GM18502 (cell line): ENCODE data around the gene FAM83D.

Experiments used
- ATAC-seq: cut with Tn5 transposase; IDR thresholded peaks from one replicate; pipeline ENCODE4 v1.9.1; 2021; ENCODE audit warnings: mild to moderate bottlenecking; ENCODE audit not compliant: unreplicated experiment, poor library complexity

Gene FAM83D

DNA sequence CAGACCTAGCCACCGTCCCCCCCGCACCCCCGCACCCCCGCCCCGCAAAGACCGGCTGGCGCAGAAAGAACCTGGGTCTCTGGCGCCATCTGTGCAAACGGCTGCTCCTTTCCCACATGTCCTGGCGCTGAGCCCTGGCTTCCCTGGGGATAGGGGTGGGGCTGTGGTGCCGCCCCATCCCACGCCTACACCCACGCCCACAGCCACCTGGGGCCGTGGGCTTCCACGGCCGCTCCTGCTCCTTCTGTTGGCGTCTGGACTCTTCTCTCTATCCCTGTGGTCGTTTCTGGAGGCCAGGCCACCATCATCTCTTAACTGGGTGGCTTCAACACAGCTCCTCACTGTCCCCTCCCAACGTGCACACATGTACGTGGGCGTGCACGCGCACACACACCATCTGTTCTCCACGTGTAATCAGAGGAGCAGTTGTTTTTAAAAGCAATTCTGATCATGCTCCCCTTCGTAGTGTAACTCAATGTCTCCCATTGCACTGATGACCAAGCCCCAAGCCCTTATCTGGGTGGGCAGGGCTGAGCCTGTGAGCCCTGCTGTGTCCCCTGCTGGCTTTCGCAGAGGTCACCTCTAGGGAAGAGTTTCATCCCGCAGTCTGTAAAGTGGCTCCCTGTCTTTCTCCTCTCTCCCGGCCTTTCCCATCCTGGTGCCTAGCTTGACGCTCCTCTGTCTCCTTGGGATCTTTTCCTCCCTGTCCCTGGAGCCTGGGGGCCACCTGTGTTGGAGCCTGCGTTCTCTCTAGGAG is 31.9 kb upstream of the FAM83D start:
- ATAC-seq: no peak

DNA sequence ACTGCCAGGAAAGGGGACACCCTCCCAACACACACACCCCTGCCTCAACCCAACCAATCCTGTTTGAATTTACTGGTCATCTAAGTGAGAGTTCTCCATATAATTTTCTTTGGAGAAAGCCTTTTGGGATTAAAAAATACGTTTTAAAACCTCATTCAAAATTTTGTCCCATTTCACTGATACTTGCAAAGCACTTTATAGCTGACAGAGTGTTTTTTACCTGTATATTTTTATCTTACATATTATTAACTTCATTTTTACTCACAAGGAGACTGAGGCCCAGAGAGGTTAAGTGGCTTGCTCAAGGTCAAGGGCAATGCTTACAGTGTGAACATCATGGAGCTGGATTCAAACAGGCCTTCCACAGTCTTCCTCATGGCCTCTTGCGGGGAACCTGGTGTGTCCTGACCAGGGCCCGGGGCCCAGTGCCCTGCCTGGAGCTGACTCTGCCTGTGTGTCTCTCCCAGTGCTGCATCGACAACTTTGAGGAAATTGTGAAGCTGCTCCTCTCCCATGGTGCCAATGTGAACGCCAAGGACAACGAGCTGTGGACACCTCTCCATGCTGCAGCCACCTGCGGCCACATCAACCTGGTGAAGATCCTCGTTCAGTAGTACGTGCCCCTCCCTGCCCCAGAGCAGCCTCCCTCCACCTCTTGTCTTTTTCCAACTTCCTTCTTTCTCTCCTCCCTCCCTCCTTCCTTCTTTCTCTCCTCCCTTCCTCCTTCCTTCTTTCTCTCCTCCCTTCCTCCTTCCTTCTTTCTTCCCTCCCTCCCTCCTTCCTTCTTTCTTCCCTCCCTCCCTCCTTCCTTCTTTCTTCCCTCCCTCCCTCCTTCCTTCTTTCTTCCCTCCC is 30.9 kb upstream of the FAM83D start:
- no peak for ATAC-seq

DNA sequence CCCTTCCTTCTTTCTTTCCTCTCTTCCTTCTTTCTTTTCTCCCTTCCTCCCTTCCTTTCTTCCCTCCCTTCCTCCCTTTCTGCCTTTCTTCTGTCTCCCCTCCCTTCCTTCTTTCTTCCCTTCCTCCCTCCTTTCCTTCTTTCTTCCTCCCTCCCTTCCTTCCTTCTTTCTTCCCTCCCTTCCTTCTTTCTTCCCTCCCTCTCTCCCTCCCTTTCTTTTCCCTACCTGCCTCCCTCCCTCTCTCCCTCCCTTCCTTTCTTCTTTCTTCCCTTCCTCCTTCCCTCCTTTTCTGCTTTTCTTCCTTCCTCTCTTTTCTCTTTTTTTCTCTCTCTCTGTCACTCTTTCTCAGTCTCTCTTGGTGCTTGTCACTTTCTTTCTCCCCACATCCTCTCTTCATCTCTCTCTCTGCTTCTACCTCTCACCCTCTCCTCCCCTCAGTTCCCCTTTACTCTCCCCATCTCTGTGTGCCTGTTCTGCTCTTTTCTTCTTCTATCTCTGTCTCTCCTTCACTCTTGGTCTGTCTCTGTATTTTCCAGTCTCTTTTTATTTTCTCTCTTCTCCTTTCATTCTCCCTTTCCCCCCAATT is 30.1 kb upstream of the FAM83D start:
- no peak for ATAC-seq

DNA sequence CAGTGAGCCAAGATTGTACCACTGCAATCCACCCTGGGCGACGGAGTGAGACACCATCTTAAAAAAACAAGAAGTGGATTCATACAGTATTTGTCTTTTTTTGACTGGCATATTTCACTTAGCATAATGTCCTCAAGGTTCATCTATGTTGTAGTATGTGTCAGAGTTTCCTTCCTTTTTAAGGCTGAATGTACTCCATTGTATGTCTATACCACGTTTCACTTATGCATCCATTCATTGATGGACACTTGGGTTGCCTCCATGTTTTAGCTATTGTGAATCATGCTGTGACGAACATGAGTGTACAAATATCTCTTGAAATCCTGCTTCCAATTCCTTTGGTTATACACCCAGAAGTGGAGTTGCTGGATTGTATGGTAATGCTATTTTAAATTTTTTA is 28.9 kb upstream of the FAM83D start:
- no peak for ATAC-seq

DNA sequence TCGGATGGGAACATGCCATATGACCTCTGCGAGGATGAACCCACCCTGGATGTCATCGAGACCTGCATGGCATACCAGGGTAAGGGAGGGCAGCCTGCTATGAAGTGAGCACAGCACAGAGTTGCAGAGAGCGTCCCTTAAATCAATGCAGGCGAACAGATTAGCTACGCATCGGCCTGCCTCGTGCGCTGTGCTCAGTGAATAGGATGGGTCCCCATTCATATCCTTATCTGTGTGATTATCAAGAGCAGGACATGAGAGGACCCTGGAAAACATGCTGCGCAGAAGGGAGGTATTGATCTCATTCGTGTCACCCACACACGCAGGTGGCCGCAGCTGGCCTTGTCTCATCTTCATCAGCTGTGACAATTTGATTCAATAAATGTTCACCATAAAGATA is 25.6 kb upstream of the FAM83D start:
- ATAC-seq: no peak

DNA sequence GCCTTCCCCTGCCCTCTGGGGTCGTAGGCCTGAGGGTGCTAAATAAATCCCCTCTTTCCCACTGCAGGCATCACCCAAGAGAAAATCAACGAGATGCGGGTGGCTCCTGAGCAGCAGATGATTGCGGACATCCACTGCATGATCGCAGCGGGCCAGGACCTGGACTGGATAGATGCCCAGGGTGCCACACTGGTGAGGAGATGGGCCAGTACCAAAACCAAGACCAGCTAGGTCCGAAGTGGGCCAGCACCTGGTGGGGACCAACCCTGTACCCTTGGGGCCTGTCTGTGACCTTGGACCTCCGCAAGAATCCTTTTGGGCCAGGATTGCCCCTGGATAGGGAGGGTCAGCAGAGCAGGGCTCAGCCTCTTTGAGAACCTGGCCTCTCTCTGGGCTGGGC is 23.6 kb upstream of the FAM83D start:
- no peak for ATAC-seq

DNA sequence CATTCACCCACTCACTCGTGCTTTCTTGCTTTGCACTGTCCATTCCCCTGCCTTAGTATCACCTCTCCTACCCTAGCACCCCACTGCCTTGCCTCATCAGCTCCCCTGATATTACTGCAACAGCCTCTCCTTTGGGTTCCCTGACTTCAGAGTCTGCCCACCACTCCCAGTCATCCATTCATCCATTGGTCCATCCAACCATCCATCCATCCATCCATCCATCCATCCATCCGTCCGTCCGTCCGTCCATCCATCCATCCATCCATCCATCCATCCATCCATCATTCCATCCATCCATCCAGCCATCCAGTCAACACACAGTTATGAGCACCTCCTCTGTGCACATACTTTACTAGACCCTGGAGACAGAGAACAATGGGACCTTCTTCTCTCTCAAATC is 22.9 kb upstream of the FAM83D start:
- no peak for ATAC-seq

DNA sequence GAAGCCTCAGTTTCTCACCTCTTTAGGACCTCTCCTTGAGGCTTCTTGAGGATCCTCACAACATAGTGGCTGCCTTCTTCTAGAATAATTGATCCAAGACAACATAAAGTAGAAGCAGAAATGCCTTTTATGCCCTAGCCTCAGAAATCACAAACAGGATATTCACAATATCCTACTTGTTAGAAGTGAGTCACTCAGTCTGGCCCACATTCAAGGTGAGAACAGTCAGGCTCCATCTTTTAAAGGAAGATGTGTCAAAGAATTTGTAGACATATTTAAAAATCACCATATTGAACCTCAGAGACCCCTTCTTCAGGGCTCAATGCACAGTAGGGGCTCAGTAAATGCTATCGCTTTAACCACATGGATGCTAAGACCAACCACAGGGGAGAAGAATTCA is 20.8 kb upstream of the FAM83D start:
- ATAC-seq: no peak

DNA sequence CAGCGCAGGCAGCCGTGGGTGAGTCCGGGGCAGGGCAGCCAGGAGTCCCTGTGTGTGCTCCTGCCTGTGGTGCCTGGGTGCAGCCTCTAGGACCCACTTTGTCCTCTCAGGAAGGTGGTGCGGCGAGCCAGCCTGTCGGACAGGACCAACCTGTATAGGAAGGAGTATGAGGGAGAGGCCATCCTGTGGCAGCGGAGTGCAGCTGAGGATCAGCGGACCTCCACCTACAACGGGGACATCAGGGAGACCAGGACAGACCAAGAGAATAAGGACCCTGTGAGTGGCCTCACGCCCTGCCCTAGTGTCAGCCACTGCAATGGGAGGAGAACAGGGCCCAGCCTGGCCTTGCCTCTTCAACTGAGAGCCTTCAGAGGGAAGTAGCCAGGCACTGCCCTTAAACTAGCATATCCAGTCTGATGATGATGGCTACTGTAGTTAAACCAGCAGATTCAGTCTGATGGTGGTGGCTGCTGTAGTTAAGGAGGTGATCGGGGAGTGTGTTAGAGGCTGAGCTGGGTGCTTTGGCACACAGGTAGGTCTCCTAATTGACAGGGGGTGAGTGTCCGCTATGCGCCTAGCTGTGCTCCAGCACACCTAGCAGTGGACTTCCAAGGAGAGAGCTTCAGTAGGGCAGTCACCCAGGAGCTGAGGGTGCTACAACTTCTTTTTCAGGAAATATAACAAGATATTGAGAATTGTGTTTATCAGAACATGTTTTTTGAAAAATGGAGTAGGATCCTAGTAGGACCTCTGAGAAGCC is 18.1 kb upstream of the FAM83D start:
- ATAC-seq: no peak

DNA sequence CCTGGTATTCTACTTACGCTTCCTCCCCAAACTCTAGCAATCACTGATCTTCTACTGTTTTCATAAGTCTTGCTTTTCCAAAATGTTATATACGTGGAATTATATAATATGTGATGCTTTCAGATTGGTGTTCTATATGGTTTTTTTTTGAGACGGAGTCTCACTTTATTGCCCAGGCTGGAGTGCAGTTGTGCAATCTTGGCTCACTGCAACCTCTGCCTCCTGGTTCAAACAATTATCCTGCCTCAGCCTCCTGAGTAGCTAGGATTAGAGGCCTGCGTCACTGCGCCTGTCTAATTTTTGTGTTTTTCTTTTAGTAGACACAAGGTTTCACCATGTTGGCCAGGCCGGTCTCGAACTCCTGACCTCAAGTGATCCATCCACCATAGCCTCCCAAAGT is 10.9 kb upstream of the FAM83D start:
- ATAC-seq: no peak

DNA sequence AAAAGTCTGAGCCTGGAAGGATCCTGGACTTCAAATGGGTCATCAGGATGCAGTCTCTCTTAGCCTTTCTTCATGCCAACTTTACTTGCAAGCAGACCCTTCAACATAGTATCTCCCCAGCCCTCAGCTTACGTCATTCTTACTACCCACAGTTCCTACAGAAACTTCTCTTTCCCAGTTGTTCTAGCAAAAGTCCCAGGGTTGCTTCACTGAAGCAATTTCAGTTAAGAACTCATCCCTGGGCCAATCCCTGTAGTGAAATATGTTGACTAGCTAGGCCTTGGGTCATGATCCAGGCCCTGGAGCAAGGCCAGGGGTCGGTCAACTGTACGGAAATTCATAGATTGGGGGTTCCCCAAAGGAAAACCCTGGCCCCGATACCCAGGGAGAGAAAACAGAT is 8.6 kb upstream of the FAM83D start:
- ATAC-seq: no peak

DNA sequence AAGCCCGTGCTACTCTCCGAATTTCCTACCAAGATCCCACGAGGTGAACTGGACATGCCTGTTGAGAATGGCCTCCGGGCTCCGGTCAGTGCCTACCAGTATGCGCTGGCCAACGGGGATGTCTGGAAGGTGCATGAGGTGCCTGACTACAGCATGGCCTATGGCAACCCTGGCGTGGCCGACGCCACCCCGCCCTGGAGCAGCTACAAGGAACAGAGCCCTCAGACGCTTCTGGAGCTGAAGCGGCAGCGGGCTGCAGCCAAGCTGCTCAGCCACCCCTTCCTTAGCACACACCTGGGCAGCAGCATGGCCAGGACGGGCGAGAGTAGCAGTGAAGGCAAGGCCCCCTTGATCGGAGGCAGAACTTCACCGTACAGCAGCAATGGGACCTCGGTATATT is 8.0 kb upstream of the FAM83D start:
- no peak for ATAC-seq

DNA sequence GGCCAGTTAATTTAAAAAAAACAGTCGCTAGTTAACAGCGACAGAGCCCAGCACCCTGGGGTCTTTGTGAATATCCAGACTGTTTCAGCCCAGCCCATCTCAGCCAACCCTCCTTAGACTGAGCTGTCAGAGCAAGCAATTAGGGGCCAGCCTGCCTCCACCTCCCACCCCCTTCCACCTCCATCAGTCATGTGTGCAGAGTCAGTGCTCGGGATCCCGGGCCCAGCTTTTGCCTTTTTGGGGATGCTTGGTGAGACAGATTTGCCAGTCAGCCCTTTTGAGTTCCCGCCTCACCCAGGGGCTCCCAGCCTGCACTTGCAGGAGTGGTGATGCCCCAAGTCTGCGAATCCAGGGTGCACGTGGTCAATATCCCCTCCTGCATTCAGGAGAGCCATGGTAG is 6.5 kb upstream of the FAM83D start:
- ATAC-seq: no peak

DNA sequence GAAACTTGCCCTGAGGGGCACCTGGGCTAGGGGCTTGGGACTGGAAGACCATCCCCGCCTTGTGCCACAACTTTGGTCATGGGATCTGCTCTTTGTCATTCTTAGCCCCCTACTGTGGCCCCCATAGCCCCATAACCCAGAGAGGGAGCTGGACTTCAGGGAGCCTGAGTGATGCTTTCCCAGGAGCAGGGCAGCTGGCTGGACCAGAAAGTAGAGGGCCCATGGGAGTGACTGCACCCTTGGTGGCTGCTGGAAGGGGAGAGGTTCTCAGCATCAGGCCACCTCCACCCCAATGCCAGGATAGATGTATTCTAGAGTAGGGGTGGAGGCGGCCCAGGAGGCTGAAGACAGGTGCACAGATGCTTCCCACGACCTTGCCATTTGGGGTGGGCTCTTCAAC is 5.8 kb upstream of the FAM83D start:
- no peak for ATAC-seq

DNA sequence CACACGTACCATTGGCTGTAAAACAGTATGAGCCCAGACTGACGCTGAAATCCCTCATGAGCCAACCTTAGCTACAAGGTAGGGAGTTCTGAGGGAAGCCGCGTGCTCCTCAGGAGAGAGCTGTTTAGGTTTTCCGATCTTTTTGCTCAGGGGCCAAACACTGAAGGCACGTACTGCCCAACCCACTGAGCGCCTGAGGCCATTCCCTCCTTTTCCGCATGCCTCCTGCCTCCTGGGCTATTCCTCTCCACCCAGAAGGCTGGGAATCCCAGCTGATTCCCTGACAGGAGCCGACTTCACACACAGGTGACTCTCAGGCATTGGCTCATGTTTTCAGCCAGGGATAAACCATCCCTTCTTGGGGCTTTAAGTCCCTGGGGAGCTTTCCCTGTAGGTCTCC is 5.4 kb upstream of the FAM83D start:
- ATAC-seq: no peak

DNA sequence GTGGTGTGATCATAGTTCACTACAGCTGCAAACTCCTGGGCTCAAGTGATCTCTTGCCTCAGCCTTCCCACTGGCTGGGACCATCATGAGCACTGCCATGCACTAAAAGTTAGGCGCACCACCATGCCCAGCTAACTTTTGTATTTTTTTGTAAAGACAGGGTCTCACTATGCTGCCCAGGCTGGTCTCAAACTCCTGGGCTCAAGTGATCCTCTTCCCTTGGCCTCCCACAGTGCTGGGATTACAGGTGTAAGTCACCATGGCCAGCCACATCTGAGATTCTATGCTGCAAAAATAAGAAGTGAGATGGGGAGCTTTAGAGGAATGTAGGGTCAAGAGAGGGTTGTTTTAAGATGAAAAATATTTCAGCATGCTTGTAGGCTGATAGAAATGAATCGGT is 1.5 kb upstream of the FAM83D start:
- ATAC-seq: no peak

DNA sequence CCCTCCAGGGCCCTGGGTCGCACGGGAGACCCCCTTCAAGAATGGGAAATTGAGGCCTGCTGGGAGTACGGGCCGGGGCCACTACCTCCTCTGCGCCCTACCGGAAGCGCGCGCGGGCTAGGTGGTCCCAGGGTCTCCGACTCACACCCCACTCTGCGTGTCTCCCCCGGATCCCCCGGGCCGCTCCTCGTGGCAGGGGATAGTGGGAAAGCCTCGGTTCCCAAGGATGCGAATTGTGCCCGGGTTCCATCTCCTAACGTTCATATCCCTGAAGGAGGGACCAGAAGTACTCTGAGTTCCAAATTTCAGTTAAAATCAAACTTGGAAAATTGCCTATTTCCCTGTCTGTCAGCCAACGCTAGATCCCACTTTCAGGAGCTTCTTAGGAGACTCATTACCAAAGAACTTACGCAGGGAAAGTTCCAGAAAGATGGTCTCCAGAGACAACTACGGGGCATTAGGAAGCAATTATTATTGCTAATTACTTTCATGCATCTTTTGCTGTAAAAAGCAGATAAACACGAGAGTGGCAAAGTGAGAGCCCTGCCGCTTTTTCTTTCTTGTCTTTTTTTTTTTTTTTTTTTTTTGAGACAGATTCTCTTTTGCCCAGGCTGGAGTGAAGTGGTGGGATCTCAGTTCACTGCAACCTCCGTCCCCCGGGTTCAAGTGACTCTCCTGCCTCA is 858 bp downstream of the FAM83D start:
- ATAC-seq: no peak

DNA sequence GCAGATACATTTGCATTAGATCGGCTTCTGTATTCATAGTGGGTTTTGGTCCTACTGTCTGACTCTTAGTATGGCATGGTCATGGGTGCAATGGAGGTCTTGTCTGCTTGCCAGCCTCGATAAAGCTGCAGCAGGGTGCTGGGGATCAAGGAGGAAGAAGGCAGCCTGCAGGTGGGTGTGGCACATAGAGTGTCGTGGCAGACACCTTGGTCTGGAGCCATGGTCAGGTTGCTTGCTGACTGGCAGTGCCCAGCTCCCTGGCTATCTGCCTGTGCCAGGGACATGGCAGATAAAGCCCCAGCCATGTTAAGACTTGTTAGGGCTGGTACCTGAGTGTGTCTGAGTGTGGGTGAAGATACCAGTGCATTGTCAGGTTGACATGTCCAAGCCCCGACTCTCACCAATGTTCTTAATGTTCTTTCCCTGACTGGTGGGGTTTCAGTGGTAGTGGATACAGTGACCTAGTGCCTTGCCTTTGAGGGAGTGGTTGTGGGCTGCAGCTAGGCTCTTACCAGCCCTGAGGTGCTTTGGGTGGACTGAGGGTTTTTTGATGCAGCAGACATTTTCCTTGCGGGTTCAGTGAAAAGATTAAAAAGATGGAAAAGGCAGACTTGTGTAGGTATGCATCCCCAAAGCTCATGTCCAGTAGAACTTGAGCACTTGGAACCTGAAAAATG is 1.8 kb downstream of the FAM83D start:
- no peak for ATAC-seq

DNA sequence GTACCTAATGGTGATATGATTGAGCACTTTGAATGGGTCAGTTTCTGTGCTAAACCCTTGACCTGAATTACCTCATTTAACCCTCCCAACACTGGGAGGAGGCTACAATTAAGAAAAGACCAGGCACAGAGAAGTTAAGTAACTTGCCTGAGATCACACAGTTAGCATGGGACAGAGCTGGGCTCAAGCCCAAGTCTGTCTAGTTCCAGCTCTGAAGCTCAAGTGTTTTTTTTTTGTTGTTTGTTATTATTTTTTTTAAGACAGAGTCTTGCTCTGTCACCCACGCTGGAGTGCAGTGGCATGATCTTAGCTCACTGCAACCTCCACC is 4.0 kb downstream of the FAM83D start:
- ATAC-seq: no peak

DNA sequence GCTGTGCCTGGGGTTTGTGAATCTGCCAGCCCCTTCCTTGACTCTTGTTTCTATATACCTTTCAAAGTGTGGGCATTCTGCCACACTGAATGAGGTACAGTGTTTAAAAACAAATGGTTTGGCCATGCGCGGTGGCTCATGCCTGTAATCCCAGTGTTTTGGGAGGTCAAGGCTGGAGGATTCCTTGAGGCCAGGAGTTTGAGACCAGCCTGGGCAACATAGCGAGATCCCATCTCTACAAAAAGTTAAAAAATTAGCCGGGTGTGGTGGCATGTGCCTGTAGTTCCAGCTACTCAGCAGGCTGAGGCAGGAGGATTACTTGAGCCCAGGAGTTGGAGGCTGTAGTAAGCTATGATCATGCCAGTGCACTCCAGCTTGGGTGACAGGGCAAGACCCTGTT is 5.8 kb downstream of the FAM83D start:
- ATAC-seq: no peak
